NCI-H2227 treated with DMSO at 0.1 percent for 48 hours (cell line): ENCODE results near the gene ACSF3.

ENCODE experiments used
- DNase-seq: peaks from one replicate; lab custom pipeline; 2025; lab: John Stamatoyannopoulos, UW

ACSF3 gene

DNA sequence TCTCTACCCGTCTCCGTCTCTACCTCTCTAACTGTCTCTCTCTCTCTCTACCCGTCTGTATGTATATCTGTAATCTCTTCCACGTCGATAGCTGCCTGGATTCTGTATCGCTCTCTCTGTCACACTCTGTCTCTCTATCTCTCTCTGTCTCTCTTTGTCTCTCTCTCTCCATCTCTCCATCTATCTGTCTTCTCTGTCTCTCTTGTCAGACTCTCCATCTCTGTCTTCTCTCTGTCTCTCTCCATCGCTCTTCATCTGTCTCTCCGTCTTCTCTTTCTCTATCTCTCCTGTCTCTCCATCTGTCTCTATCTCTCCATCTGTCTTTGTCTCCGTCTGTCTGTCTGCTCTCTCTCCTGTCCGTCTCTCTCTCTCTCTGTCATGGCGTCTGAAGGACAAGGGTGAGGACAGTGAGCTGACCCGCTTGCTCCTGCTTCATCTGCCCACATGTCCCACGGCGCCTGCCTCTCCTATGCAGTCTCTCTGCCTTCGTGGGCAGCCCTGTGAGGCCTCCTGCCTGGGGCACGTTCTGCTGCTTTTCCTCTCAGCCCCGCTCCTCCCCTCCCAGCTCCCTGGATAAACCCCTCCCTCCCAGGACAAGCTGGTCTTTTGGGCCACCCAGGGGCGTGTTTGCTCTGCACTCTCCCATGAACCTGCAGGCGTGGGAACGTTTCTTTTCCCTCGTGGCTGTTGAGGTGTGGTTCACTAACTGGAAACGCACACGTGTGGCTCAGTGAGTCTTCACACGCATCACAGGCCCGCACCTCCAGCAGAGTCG, 18.9 kb downstream of the ACSF3 start:
- no peak for DNase-seq

DNA sequence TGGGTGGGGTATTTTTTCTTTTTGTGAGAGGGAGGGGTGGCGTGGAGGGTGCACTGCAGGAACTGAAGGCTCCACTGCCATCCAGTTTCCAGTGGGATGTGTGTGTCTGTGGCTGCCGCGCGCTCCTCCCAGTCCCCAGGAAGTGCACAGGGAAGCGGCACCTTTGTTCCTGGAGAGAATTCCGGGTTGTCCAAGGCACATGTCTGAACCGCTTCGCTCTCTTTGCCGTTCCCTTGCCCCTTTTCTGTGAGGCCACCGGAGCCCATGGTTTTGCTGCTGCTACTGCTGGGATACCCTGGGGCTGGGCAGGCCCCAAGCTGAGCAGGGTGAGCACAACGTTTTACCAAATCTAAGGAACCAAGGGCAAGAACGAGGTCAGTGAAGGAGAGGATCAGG, 19.5 kb downstream of the ACSF3 start:
- DNase-seq, result no peak

GRCh38 chr16:89113661-89114060, 20.0 kb downstream of the ACSF3 start:
- no peak for DNase-seq

DNA sequence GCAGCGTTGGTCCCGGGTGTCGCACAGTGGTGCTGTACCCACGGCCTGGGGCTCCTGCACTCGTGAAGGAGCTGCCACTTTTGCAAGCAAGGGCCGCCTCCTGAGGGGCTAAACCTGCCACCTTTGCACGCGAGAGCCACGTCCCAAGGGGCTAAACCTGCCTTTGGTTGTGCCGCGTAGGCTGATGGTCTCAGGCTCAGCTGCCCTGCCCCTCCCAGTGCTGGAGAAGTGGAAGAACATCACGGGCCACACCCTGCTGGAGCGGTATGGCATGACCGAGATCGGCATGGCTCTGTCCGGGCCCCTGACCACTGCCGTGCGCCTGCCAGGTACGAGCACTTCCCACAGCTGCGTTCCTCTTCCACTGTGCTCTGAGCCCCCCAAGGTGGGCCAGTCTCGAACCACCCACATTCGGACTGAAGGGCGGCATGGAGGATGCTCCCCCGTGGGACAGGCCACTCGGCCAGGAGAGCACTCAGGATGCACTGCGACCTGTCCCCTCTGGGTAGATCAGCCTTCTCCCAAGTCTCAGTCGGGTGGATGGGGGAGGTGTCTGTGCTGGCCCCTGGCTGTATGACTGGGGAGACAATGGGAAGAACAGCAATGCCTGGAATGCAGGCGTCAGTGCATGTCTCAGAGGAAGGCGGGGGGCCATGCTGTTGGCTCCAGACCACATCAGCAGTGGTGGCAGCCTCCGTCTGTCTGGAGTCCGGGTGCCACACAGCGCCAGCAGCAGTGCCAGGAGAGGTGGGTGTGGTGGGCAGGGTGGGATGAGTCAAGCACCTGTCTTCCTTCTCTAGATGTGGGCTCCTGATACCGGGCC, 20.7 kb downstream of the ACSF3 start:
- DNase-seq, result no peak

GRCh38 chr16:89115216-89115861, 21.7 kb downstream of the ACSF3 start:
- DNase-seq, result no peak

GRCh38 chr16:89116341-89117226, 22.9 kb downstream of the ACSF3 start:
- DNase-seq, result no peak

- DNase-seq, result no peak
Measured at GRCh38 chr16:89117227-89117974, 23.7 kb downstream of the ACSF3 start.

- DNase-seq, result no peak
Measured at GRCh38 chr16:89117975-89118289, 24.3 kb downstream of the ACSF3 start.

- no peak for DNase-seq
Measured at GRCh38 chr16:89118361-89119165, 24.9 kb downstream of the ACSF3 start.

- DNase-seq, result no peak
Measured at GRCh38 chr16:89119166-89119621, 25.5 kb downstream of the ACSF3 start.

GRCh38 chr16:89119661-89120141, 26.0 kb downstream of the ACSF3 start:
- no peak for DNase-seq

DNA sequence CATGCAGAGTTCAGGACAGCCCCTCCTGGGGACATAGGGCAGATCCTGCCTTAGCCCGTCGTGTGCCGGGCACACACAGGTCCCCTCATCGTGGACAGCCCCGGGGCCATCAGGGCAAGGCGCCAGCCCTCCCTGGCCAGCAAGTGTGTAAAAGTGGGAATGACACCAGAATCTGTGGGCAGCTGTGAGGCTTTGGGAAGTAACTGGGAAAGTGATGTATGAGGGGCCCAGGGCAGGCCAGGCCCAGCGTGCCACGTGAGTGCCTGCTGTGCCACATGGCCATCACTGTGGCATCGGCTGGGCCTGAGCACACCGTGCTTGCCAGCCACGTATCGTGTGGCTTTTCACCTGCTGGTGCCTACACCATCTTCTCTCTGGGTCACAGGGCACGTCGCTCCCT, 26.6 kb downstream of the ACSF3 start:
- no peak for DNase-seq

- DNase-seq, result no peak
Measured at GRCh38 chr16:89120921-89121351, 27.3 kb downstream of the ACSF3 start.

- DNase-seq, result no peak
Measured at GRCh38 chr16:89121691-89122321, 28.2 kb downstream of the ACSF3 start.

DNA sequence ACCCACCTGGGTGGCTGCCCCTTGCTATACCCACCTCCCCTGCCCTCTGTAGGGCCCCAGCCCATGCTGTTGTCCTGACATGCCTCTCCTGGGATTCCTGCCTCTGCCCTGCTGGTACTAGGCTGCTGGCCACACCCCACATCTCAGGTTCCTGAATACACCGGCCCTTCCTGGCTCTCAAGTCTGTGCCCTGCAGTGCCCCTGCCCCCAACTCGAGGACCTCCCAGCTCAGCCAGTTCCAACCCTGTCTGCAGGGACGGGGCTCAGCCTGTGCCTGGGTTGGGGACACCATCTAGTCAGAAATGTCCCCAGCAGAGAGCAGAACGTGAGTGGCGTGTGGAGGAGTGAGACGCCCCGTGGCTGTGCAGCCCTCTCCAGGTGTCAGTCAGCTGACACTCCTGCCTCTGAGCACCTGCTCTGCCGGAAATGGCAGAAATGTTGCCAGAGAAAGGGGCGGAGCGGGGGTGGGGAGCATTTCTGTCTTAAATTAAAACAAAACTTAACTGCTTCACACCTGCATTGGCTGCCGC, 28.7 kb downstream of the ACSF3 start:
- no peak for DNase-seq

GRCh38 chr16:89123001-89123830, 29.6 kb downstream of the ACSF3 start:
- no peak for DNase-seq

- DNase-seq, result no peak
Measured at GRCh38 chr16:89123831-89124100, 30.1 kb downstream of the ACSF3 start.

DNA sequence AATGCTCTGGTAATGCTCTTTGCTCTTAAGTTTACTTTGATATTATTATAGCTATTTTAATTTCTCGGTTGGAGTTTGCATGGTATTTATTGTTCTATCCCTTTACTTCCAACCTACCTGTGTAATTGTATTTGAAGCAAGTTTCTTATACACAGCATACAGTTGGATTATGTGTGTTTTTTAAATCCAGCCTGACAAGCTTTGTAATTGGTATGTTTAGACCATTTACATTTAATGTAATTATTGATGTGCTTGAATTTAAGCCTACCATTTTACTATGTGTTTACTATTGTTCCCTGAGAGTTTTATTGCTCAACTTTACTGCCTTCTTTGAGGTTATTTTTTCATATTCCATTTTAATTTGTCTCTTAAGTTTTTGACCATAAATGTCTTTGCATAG, 35.7 kb downstream of the ACSF3 start:
- DNase-seq, result no peak

DNA sequence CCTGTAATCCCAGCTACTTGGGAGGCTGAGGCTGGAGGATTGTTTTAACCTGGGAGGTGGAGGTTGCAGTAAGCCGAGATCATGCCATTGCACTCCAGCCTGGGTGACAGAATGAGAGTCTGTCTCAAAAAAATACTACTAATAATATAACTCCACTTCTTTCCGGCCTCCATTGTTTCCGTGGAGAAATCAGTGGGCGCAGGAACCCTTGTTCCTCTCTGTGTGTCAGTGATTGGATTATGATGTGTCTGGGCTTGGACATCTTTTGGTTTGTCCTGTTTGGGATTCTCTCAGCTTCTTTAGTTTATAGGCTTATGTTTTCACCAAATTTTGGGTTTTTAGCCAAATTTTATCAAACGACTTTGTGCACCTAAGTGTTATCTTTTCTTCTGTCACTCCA, 36.8 kb downstream of the ACSF3 start:
- no peak for DNase-seq
